Astrocyte (in vitro differentiated cells and primary cell): Measurements from ENCODE around the gene ITPK1. TPM values are rescaled to one million over a fixed set of nuclear protein-coding genes. Genes with fewer than 3 reads are reported as not detected.
"Not testable (repeated sequence)": the region's sequence is repeated elsewhere in the genome, so short reads cannot be mapped to it uniquely, and the experiment has no call there.

ENCODE experiments used
- DNase-seq: peaks from one replicate; pipeline ENCODE4 v3.0.0-alpha.2; 2010; ENCODE audit warnings: low read depth
- FAIRE-seq: peaks from 2 replicates; lab custom pipeline; 2011; peaks lifted over from hg19 to GRCh38; lab: Jason Lieb, UNC
- H2AFZ ChIP-seq: 2 replicates; pipeline ENCODE4 v1.6.0; 2012; ENCODE audit warnings: low read depth, low read length, inconsistent platforms
- H3K27ac ChIP-seq: 2 replicates; pipeline ENCODE4 v1.5.1; 2011; ENCODE audit warnings: low read depth, low read length, inconsistent platforms
- H3K27me3 ChIP-seq: 2 replicates; pipeline ENCODE4 v1.6.0; 2011; ENCODE audit warnings: low read length, inconsistent platforms; ENCODE audit not compliant: insufficient read depth
- H3K36me3 ChIP-seq: 2 replicates; pipeline ENCODE4 v1.5.1; 2011; ENCODE audit warnings: low read length, inconsistent platforms; ENCODE audit not compliant: insufficient read depth
- H3K4me1 ChIP-seq: 2 replicates; pipeline ENCODE4 v1.5.1; 2011; ENCODE audit warnings: low read length, inconsistent platforms; ENCODE audit not compliant: insufficient read depth
- H3K4me2 ChIP-seq: 2 replicates; pipeline ENCODE4 v1.6.0; 2012; ENCODE audit warnings: low read length, inconsistent platforms
- H3K4me3 ChIP-seq: 2 replicates; pipeline ENCODE4 v1.5.1; 2011; ENCODE audit warnings: low read depth, mild to moderate bottlenecking, low read length, inconsistent platforms; ENCODE audit not compliant: insufficient read depth
- H3K79me2 ChIP-seq: 2 replicates; pipeline ENCODE4 v1.6.0; 2012; ENCODE audit warnings: mild to moderate bottlenecking, low read length, inconsistent platforms; ENCODE audit not compliant: insufficient read depth
- H3K9ac ChIP-seq: 2 replicates; pipeline ENCODE4 v1.6.0; 2012; ENCODE audit warnings: mild to moderate bottlenecking, low read length, inconsistent platforms
- H3K9me3 ChIP-seq: 2 replicates; pipeline ENCODE4 v1.5.1; 2012; ENCODE audit warnings: low read depth, mild to moderate bottlenecking, low read length, inconsistent platforms; ENCODE audit not compliant: insufficient read depth
- H4K20me1 ChIP-seq: 2 replicates; pipeline ENCODE4 v1.6.0; 2012; ENCODE audit warnings: low read length, inconsistent platforms; ENCODE audit not compliant: insufficient read depth
- H3K27ac Mint-ChIP-seq: one replicate; pipeline ENCODE4 v1.8.0; 2021; ENCODE audit warnings: mild to moderate bottlenecking, mixed read lengths; ENCODE audit not compliant: unreplicated experiment
- H3K27me3 Mint-ChIP-seq: one replicate; pipeline ENCODE4 v1.8.0; 2021; ENCODE audit warnings: low read depth, mixed read lengths; ENCODE audit not compliant: unreplicated experiment
- H3K36me3 Mint-ChIP-seq: one replicate; pipeline ENCODE4 v1.8.0; 2021; ENCODE audit warnings: low read depth, mixed read lengths; ENCODE audit not compliant: unreplicated experiment
- H3K4me1 Mint-ChIP-seq: one replicate; pipeline ENCODE4 v1.8.0; 2021; ENCODE audit warnings: low read depth, mixed read lengths; ENCODE audit not compliant: unreplicated experiment
- H3K4me3 Mint-ChIP-seq: one replicate; pipeline ENCODE4 v1.8.0; 2021; ENCODE audit warnings: mild to moderate bottlenecking, moderate library complexity, mixed read lengths; ENCODE audit not compliant: unreplicated experiment
- H3K9me3 Mint-ChIP-seq: one replicate; pipeline ENCODE4 v1.8.0; 2021; ENCODE audit warnings: mild to moderate bottlenecking, mixed read lengths; ENCODE audit not compliant: unreplicated experiment
- EZH2 ChIP-seq: IDR thresholded peaks from 2 replicates; pipeline ENCODE4 v1.6.1; 2012; ENCODE audit warnings: mild to moderate bottlenecking, low read length, inconsistent platforms; ENCODE audit not compliant: insufficient read depth
- total RNA-seq: library from RNA; stranded (reverse); gene quantifications from 2 replicates; pipeline ENCODE4 v1.2.1, GENCODE V29; 2021
- TF ChIP-seq, protein P1 (sequence below): IDR thresholded peaks from 2 replicates; pipeline ENCODE4 v1.5.1; 2011; ENCODE audit warnings: low read depth, mild to moderate bottlenecking, inconsistent platforms, low read length, moderate library complexity; ENCODE audit not compliant: insufficient read depth

Gene ITPK1
- total RNA-seq, 1 donor from 2014 or later = 13.0 TPM

DNA sequence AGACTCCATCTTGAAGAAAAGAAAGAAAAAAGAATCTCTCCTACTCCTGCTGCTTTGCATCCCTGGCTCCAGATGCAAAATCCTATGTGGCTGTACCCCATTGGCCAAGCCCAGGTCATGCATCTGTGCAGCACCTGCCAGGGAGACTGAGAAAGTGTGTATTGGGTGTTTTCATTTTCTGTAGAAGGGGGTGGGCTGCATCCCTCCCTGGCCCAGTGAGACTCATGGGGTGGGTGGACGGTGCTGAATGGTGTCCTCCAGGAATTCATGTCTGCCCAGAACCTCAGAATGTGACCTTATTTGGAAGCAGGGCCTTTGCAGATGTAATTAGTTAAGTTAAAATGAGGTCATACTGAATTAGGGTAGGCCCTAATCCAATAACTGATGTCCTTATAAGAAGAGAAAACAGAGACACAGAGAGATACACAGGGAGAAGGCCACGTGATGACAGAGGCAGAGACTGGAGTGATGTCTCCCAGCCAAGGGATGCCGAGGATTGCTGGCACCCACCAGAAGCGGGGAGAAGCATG, 45.8 kb upstream of the ITPK1 start:
- no peak for DNase-seq
- no peak overlapping the region for H2AFZ ChIP-seq
- Mint-ChIP-seq H3K27ac (no peak overlapping the region), H3K27me3 (peaks cover 2% of the 10 kb centered on the region), H3K9me3 (no peaks in the 10 kb centered on the region), H3K4me1 (no peaks in the 10 kb centered on the region), H3K36me3 (no peaks in the 10 kb centered on the region), H3K4me3 (no peak overlapping the region)
- no peak for FAIRE-seq
- H3K36me3 ChIP-seq = no peaks in the 10 kb centered on the region
- H3K4me1 ChIP-seq = no peaks in the 10 kb centered on the region
- H4K20me1 ChIP-seq = no peaks in the 10 kb centered on the region
- no peak overlapping the region for H3K27ac ChIP-seq
- no peaks in the 10 kb centered on the region for H3K27me3 ChIP-seq
- TF ChIP-seq, protein P1, sequence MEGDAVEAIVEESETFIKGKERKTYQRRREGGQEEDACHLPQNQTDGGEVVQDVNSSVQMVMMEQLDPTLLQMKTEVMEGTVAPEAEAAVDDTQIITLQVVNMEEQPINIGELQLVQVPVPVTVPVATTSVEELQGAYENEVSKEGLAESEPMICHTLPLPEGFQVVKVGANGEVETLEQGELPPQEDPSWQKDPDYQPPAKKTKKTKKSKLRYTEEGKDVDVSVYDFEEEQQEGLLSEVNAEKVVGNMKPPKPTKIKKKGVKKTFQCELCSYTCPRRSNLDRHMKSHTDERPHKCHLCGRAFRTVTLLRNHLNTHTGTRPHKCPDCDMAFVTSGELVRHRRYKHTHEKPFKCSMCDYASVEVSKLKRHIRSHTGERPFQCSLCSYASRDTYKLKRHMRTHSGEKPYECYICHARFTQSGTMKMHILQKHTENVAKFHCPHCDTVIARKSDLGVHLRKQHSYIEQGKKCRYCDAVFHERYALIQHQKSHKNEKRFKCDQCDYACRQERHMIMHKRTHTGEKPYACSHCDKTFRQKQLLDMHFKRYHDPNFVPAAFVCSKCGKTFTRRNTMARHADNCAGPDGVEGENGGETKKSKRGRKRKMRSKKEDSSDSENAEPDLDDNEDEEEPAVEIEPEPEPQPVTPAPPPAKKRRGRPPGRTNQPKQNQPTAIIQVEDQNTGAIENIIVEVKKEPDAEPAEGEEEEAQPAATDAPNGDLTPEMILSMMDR = no peak
- TF ChIP-seq EZH2 = no peak
- H3K79me2 ChIP-seq = no peaks in the 10 kb centered on the region
- no peaks in the 10 kb centered on the region for H3K9me3 ChIP-seq
- no peak overlapping the region for H3K4me3 ChIP-seq
- no peak overlapping the region for H3K4me2 ChIP-seq
- no peak overlapping the region for H3K9ac ChIP-seq

DNA sequence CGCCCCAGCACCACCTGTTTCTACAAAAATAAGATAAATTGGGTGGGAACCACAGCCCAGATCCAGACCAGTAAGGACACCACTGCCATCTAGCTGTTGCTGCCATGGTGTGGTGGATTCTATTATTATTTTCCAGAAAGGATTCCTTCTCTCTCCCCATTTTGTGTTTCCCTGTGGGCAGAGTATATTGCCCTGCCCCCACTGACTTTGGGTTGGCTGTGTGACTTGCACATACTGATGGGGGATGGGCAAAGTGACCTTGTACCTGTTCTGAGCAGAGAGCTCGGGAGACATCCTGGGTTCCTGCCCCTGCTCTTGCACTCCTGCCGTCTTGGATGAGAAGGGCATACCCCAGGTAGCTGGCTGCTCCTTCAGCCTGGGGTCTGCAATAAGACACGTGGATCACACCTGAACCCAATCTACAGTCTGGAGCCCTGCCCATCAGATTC, 44.7 kb upstream of the ITPK1 start:
- H3K27me3 ChIP-seq = no peaks in the 10 kb centered on the region
- no peak for FAIRE-seq
- Mint-ChIP-seq H3K9me3 (no peaks in the 10 kb centered on the region), H3K36me3 (no peaks in the 10 kb centered on the region), H3K27ac (no peak overlapping the region), H3K4me1 (no peaks in the 10 kb centered on the region), H3K27me3 (peaks cover 2% of the 10 kb centered on the region), H3K4me3 (no peak overlapping the region)
- no peaks in the 10 kb centered on the region for H3K79me2 ChIP-seq
- H4K20me1 ChIP-seq = no peaks in the 10 kb centered on the region
- no peak overlapping the region for H2AFZ ChIP-seq
- no peaks in the 10 kb centered on the region for H3K9me3 ChIP-seq
- no peaks in the 10 kb centered on the region for H3K36me3 ChIP-seq
- no peak for DNase-seq
- TF ChIP-seq EZH2 = no peak
- TF ChIP-seq, protein P1 = peak; percentile 9
- no peak overlapping the region for H3K4me3 ChIP-seq
- H3K27ac ChIP-seq = no peak overlapping the region
- no peak overlapping the region for H3K9ac ChIP-seq
- H3K4me2 ChIP-seq = no peak overlapping the region
- H3K4me1 ChIP-seq = no peaks in the 10 kb centered on the region

DNA sequence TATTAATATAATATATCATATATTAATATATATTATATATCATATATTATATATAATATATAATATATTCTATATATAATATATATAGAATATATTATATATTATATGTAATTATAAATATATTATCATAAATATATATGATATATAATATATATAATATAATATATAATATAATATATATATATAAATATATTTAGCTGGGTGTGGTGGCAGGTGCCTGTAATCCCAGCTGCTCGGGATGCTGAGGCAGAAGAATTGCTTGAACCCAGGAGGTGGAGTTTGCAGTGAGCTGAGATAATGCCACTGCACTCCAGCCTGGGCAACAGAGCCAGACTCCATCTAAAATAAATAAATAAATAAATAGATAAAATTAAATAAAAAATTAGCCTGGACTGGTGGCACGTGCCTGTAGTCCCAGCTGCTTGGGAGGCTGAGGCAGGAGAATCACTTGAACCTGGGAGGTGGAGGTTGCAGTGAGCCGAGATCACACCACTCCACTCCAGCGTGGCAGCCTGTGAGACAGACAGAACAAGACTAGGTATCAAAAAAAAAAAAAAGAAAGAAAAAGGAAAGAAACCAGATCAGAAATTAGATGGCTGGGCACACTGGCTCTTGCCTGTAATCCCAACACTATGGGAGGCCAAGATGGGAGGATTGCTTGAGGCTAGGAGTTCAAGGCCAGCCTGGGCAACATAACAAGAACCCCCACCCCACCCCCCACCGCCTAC, 44.1 kb upstream of the ITPK1 start:
- not testable (repeated sequence) for H3K4me1 ChIP-seq, H3K27ac Mint-ChIP-seq, H3K4me2 ChIP-seq, H3K4me1 Mint-ChIP-seq, H4K20me1 ChIP-seq, H3K9me3 Mint-ChIP-seq, DNase-seq, H3K9me3 ChIP-seq, H3K4me3 ChIP-seq, H3K9ac ChIP-seq, H3K79me2 ChIP-seq, H3K27me3 Mint-ChIP-seq, H3K36me3 Mint-ChIP-seq, FAIRE-seq, H2AFZ ChIP-seq, H3K27me3 ChIP-seq, H3K27ac ChIP-seq, H3K36me3 ChIP-seq, H3K4me3 Mint-ChIP-seq

DNA sequence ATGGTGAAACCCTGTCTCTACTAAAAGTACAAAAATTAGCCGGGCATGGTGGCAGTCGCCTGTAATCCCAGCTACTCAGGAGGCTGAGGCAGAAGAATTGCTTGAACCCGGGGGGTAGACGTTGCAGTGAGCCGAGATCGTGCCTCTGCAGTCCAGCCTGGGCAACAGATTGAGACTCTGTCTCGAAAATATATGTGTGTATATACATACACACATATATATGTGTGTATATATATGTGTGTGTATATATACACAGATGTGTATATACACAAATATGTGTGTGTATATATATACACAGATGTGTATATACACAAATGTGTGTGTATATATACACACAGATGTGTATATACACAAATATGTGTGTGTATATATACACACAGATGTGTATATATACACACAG, 42.6 kb upstream of the ITPK1 start:
- DNase-seq, H3K4me1 Mint-ChIP-seq, H3K9ac ChIP-seq, H3K27ac Mint-ChIP-seq, H3K27me3 Mint-ChIP-seq, H3K27me3 ChIP-seq, H3K27ac ChIP-seq, H3K4me3 Mint-ChIP-seq, H3K79me2 ChIP-seq, H3K4me2 ChIP-seq, H2AFZ ChIP-seq, H3K9me3 ChIP-seq, H3K36me3 Mint-ChIP-seq, H4K20me1 ChIP-seq, H3K4me3 ChIP-seq, H3K9me3 Mint-ChIP-seq, FAIRE-seq, H3K4me1 ChIP-seq, H3K36me3 ChIP-seq: not testable (repeated sequence)
